ENCODE measurements around the gene INTS4. TPM values are rescaled to one million over a fixed set of nuclear protein-coding genes. Genes with fewer than 3 reads are reported as not detected.
"Not testable (repeated sequence)": the region's sequence is repeated elsewhere in the genome, so short reads cannot be mapped to it uniquely, and the experiment has no call there.

Gene INTS4
- total RNA-seq, 4 donors from 2014 or later: 31.9 to 53.8 (median 43.7) TPM

GRCh38 chr11:77968337-77968736 lies 26.1 kb downstream of the INTS4 start:
- Histone ChIP-seq H3K27ac (no peak overlapping the region), H3K9me3 (no peaks in the 10 kb centered on the region), H3K36me3 (no peaks in the 10 kb centered on the region), H3K4me1 (no peaks in the 10 kb centered on the region), H3K27me3 (no peaks in the 10 kb centered on the region), H3K4me3 (replicated peaks in 1 of 3) (no peak overlapping the region)
- WGBS, 2 donors: 93 to 95% methylated on average over 2 of the region's 2 CpGs
- DNase-seq: no peak
- TF ChIP-seq POLR2A (IDR thresholded peaks at IDR 0.05) (no peak), CTCF (IDR thresholded peaks at IDR 0.05) (no peak)
- intact Hi-C loops (cut with DNase I): no loop called here

DNA sequence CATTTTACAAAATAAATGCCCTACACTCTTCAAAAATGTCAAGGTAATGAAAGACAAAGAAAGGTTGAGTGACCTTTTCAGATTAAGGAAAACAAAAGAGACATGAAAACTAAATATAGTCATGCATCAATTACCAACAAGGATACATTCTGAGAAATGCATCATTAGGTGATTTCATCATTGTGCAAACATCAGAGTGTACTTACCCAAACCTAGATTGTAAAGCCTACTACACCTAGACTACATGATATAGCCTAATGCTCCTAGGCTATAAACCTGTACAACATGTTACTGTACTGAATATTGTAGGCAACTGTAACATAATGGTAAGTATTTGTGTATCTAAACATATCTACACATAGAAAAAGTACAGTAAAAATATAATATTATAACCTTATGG lies 26.7 kb downstream of the INTS4 start:
- no peak for TF ChIP-seq POLR2A (IDR thresholded peaks at IDR 0.05)
- no peak for TF ChIP-seq CTCF (IDR thresholded peaks at IDR 0.05)
- no peaks in the 10 kb centered on the region for H3K27me3 ChIP-seq

DNA sequence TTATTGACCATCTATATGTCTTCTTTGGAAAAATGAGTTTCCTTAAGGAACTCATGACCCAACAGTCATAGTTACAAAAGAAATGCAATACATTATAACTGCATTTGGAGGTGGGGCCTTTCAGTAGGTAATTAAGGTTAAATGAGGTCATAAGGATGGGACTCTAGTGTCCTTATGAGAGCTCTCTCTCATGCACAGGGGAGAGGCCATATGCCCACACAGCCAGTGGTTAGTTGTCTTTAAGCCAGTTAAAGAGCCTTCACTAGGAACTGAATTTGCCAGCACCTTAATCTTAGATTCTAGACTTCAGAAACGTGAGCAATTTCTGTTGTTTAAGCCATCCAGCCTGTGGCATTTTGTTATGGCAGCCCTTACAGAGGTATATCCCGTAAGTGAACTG lies 27.3 kb downstream of the INTS4 start:
- Histone ChIP-seq H3K9me3 (no peaks in the 10 kb centered on the region), H3K36me3 (no peaks in the 10 kb centered on the region), H3K4me1 (no peaks in the 10 kb centered on the region), H3K27me3 (no peaks in the 10 kb centered on the region), H3K4me3 (replicated peaks in 1 of 3) (no peak overlapping the region), H3K27ac (no peak overlapping the region)
- 94 to 100% methylated on average over 2 of the region's 2 CpGs for WGBS, 2 donors
- intact Hi-C loops (cut with DNase I): no loop called here
- TF ChIP-seq POLR2A (IDR thresholded peaks at IDR 0.05): no peak
- no peak for TF ChIP-seq CTCF (IDR thresholded peaks at IDR 0.05)
- no peak for DNase-seq

More for the DNA sequence above, 26.7 kb downstream of the INTS4 start:
- DNase-seq: no peak
- Histone ChIP-seq H3K27ac (no peak overlapping the region), H3K36me3 (no peaks in the 10 kb centered on the region), H3K4me1 (no peaks in the 10 kb centered on the region), H3K9me3 (no peaks in the 10 kb centered on the region), H3K4me3 (replicated peaks in 1 of 3) (no peak overlapping the region)
- intact Hi-C loops (cut with DNase I): no loop called here

DNA sequence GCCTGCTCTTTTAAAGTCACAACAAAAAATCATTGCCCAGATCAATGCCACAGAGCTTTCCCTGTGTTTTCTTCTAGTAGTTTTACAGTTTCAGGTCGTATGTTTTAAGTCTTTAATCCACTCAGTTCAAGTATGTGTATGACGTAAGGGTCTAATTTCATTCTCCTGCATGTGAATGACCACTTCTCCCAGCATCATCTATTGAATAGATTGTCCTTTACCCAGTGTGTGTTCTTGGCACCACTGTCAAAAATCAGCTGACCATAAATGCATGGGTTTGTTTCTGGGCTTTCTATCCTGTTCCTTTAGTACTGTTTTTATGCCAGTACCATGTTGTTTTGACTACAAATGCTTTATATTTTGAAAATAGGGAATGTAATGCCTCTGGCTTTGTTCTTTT lies 28.1 kb downstream of the INTS4 start:
- intact Hi-C loops (cut with DNase I): no loop called here
- Histone ChIP-seq H3K36me3 (no peaks in the 10 kb centered on the region), H3K27me3 (no peaks in the 10 kb centered on the region), H3K4me1 (no peaks in the 10 kb centered on the region), H3K4me3 (replicated peaks in 1 of 3) (no peak overlapping the region), H3K9me3 (no peaks in the 10 kb centered on the region), H3K27ac (no peak overlapping the region)
- WGBS, 2 donors: 82 to 91% methylated on average over 2 of the region's 2 CpGs
- DNase-seq: no peak
- TF ChIP-seq POLR2A (IDR thresholded peaks at IDR 0.05) (no peak), CTCF (IDR thresholded peaks at IDR 0.05) (no peak)

DNA sequence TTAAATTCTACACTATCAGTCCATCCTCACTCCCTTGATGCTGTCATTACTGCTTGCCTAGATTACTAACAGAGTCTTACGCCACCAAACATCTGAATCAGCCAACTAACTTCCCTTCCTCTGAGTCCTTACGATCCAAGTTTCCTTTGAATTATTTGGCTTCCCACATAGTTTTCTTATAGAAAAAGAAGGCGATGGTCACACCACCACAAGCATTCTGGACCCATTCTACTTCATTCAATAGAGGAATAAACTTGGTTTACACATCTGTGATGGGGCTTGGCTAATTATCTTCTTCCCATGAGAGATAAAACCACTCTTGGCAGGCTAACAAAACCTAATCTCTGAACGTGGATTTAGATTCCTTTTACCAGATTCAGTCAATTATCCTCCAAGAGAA lies 35.0 kb downstream of the INTS4 start:
- DNase-seq: no peak
- H3K36me3 ChIP-seq: peaks cover 0 to 10% of the 10 kb centered on the region in 2 donors
- intact Hi-C loops (cut with DNase I): no loop called here
- TF ChIP-seq POLR2A (IDR thresholded peaks at IDR 0.05) (no peak), CTCF (IDR thresholded peaks at IDR 0.05) (no peak)
- no peak overlapping the region for H3K27ac ChIP-seq
- 86 to 91% methylated on average over 4 of the region's 4 CpGs for WGBS, 2 donors
- no peaks in the 10 kb centered on the region for H3K4me1 ChIP-seq
- H3K9me3 ChIP-seq: no peaks in the 10 kb centered on the region
- no peak overlapping the region for H3K4me3 ChIP-seq (replicated peaks in 1 of 3)
- H3K27me3 ChIP-seq: no peaks in the 10 kb centered on the region

GRCh38 chr11:77958583-77959177 lies 35.8 kb downstream of the INTS4 start:
- H3K4me3 ChIP-seq (replicated peaks in 1 of 3); H3K9me3 ChIP-seq; H3K27me3 ChIP-seq; H3K27ac ChIP-seq; H3K4me1 ChIP-seq; intact Hi-C loops (cut with DNase I); DNase-seq; H3K36me3 ChIP-seq: not testable (repeated sequence)
- 82 to 85% methylated on average over 3 of the region's 3 CpGs for WGBS, 2 donors

GRCh38 chr11:77943296-77943695 lies 51.2 kb downstream of the INTS4 start:
- H3K36me3 ChIP-seq; H3K9me3 ChIP-seq; H3K27ac ChIP-seq; intact Hi-C loops (cut with DNase I); H3K27me3 ChIP-seq; H3K4me1 ChIP-seq; H3K4me3 ChIP-seq (replicated peaks in 1 of 3); DNase-seq: not testable (repeated sequence)
- 91 to 98% methylated on average over 1 of the region's 1 CpG for WGBS, 2 donors

- H3K9me3 ChIP-seq; DNase-seq; H3K4me1 ChIP-seq; H3K27me3 ChIP-seq; H3K27ac ChIP-seq; intact Hi-C loops (cut with DNase I); H3K36me3 ChIP-seq; H3K4me3 ChIP-seq (replicated peaks in 1 of 3): not testable (repeated sequence)
These were observed 52.0 kb downstream of the INTS4 start for GRCh38 chr11:77942465-77942864.

Measured in thyroid gland (tissue), 4 donors.